ENCODE results near the gene FAM241B. TPM values are rescaled to one million over a fixed set of nuclear protein-coding genes. Genes with fewer than 3 reads are reported as not detected.

Gene FAM241B
- total RNA-seq, 1 donor from 2014 or later = not detected

GRCh38 chr10:69649786-69650550, 19.9 kb downstream of the FAM241B start:
- no peak for DNase-seq (ENCODE audit: low spot score)

GRCh38 chr10:69650589-69651261, 20.7 kb downstream of the FAM241B start:
- DNase-seq (ENCODE audit: low spot score) = no peak

- DNase-seq (ENCODE audit: low spot score) = no peak
Observed at GRCh38 chr10:69651362-69651761, 21.3 kb downstream of the FAM241B start.

GRCh38 chr10:69652111-69652856, 22.2 kb downstream of the FAM241B start:
- DNase-seq (ENCODE audit: low spot score) = no peak

- no peak for DNase-seq (ENCODE audit: low spot score)
Observed at GRCh38 chr10:69652857-69653199, 22.8 kb downstream of the FAM241B start.

- no peak for DNase-seq (ENCODE audit: low spot score)
Observed at GRCh38 chr10:69653561-69653960, 23.5 kb downstream of the FAM241B start.

GRCh38 chr10:69655124-69655867, 25.2 kb downstream of the FAM241B start:
- DNase-seq (ENCODE audit: low spot score) = no peak

- peak; percentile 29 for DNase-seq (ENCODE audit: low spot score)
Observed at GRCh38 chr10:69655868-69656555, 26.0 kb downstream of the FAM241B start.

GRCh38 chr10:69656742-69657269, 26.8 kb downstream of the FAM241B start:
- DNase-seq (ENCODE audit: low spot score) = no peak

GRCh38 chr10:69657430-69657829, 27.4 kb downstream of the FAM241B start:
- peak; percentile 29 for DNase-seq (ENCODE audit: low spot score)

- no peak for DNase-seq (ENCODE audit: low spot score)
Observed at GRCh38 chr10:69657866-69658265, 27.8 kb downstream of the FAM241B start.

GRCh38 chr10:69659241-69660038, 29.4 kb downstream of the FAM241B start:
- DNase-seq (ENCODE audit: low spot score) = no peak

GRCh38 chr10:69660296-69660695, 30.2 kb downstream of the FAM241B start:
- DNase-seq (ENCODE audit: low spot score) = no peak

- no peak for DNase-seq (ENCODE audit: low spot score)
Observed at GRCh38 chr10:69661414-69662172, 31.5 kb downstream of the FAM241B start.

GRCh38 chr10:69662173-69662877, 32.3 kb downstream of the FAM241B start:
- peak; percentile 29 for DNase-seq (ENCODE audit: low spot score)

GRCh38 chr10:69662901-69663300, 32.9 kb downstream of the FAM241B start:
- no peak for DNase-seq (ENCODE audit: low spot score)

- no peak for DNase-seq (ENCODE audit: low spot score)
Observed at GRCh38 chr10:69663369-69663947, 33.4 kb downstream of the FAM241B start.
